GM18867 (cell line): ENCODE results near the gene CCNC.

Experiments
- ATAC-seq: cut with Tn5 transposase; IDR thresholded peaks from one replicate; pipeline ENCODE4 v1.9.1; 2021; ENCODE audit warnings: mild to moderate bottlenecking, moderate library complexity; ENCODE audit not compliant: unreplicated experiment

CCNC gene

GRCh38 chr6:99550046-99550748 is 18.3 kb downstream of the CCNC start:
- ATAC-seq, result no peak

GRCh38 chr6:99548706-99549105 is 19.8 kb downstream of the CCNC start:
- no peak for ATAC-seq

- no peak for ATAC-seq
Observed at GRCh38 chr6:99547526-99547925, 20.9 kb downstream of the CCNC start.

- ATAC-seq, result no peak
Observed at GRCh38 chr6:99545442-99545841, 23.0 kb downstream of the CCNC start.

GRCh38 chr6:99543968-99544367 is 24.5 kb downstream of the CCNC start:
- no peak for ATAC-seq

- no peak for ATAC-seq
Observed at GRCh38 chr6:99530627-99531026, 37.8 kb downstream of the CCNC start.

GRCh38 chr6:99522531-99522930 is 45.9 kb downstream of the CCNC start:
- no peak for ATAC-seq

GRCh38 chr6:99521633-99522151 is 46.8 kb downstream of the CCNC start:
- ATAC-seq, result peak; percentile 30

GRCh38 chr6:99520855-99521632 is 47.4 kb downstream of the CCNC start:
- ATAC-seq, result peak; percentile 98

- no peak for ATAC-seq
Observed at GRCh38 chr6:99519446-99519845, 49.0 kb downstream of the CCNC start.

GRCh38 chr6:99514089-99514488 is 54.4 kb downstream of the CCNC start:
- ATAC-seq, result no peak

- no peak for ATAC-seq
Observed at GRCh38 chr6:99512033-99512432, 56.4 kb downstream of the CCNC start.

GRCh38 chr6:99507648-99508047 is 60.8 kb downstream of the CCNC start:
- ATAC-seq, result no peak

GRCh38 chr6:99501762-99502161 is 66.7 kb downstream of the CCNC start:
- no peak for ATAC-seq

GRCh38 chr6:99498421-99498820 is 70.0 kb downstream of the CCNC start:
- no peak for ATAC-seq

GRCh38 chr6:99495466-99495865 is 73.0 kb downstream of the CCNC start:
- no peak for ATAC-seq
